Coronary artery (tissue), 2 donors: ENCODE results near the gene SERPINA12.

ENCODE experiments used
- DNase-seq: peaks from one replicate; pipeline ENCODE4 v3.0.0-alpha.2; 2017; ENCODE audit warnings: low spot score
- H3K27ac ChIP-seq, 2 donors: fragments of 200-600 bp; sonication (generic); one replicate each; pipeline ENCODE4 v1.5.1; 2016 to 2019
- H3K4me3 ChIP-seq: fragments of 200-600 bp; sonication (generic); 2 replicates; pipeline ENCODE4 v1.5.1; 2016; ENCODE audit warnings: mild to moderate bottlenecking, moderate library complexity
- CTCF ChIP-seq: fragments of 200-600 bp; sonication (generic); IDR thresholded peaks from one replicate; pipeline ENCODE4 v1.5.1; 2019; ENCODE audit warnings: antibody characterized with exemption

SERPINA12 gene

GRCh38 chr14:94472842-94473241 lies 36.4 kb downstream of the SERPINA12 start:
- peak; percentile 26 for DNase-seq
- H3K27ac ChIP-seq, result no peak overlapping the region
- no peak for TF ChIP-seq CTCF
- H3K4me3 ChIP-seq, result no peak overlapping the region

- Histone ChIP-seq H3K4me3 (no peak overlapping the region), H3K27ac (no peak overlapping the region)
- TF ChIP-seq CTCF, result no peak
- DNase-seq, result no peak
Measured at GRCh38 chr14:94471045-94471444, 38.2 kb downstream of the SERPINA12 start.

GRCh38 chr14:94470311-94470710 lies 39.0 kb downstream of the SERPINA12 start:
- H3K4me3 ChIP-seq, result no peak overlapping the region
- H3K27ac ChIP-seq, result no peak overlapping the region
- TF ChIP-seq CTCF, result no peak
- DNase-seq, result peak; percentile 50

- Histone ChIP-seq H3K27ac (no peak overlapping the region), H3K4me3 (no peak overlapping the region)
- peak; percentile 49 for DNase-seq
- TF ChIP-seq CTCF, result no peak
Measured at GRCh38 chr14:94469261-94469660, 40.0 kb downstream of the SERPINA12 start.

- Histone ChIP-seq H3K27ac (no peak overlapping the region), H3K4me3 (no peak overlapping the region)
- peak; percentile 7 for DNase-seq
- TF ChIP-seq CTCF, result no peak
Measured at GRCh38 chr14:94467728-94468520, 41.3 kb downstream of the SERPINA12 start.

GRCh38 chr14:94466706-94467370 lies 42.4 kb downstream of the SERPINA12 start:
- H3K27ac ChIP-seq, result no peak overlapping the region
- DNase-seq, result peak; percentile 36
- no peak overlapping the region for H3K4me3 ChIP-seq
- TF ChIP-seq CTCF, result no peak

GRCh38 chr14:94465042-94465441 lies 44.2 kb downstream of the SERPINA12 start:
- DNase-seq, result peak; percentile 17
- no peak for TF ChIP-seq CTCF
- H3K27ac ChIP-seq, result no peak overlapping the region
- H3K4me3 ChIP-seq, result no peak overlapping the region
